CD14-positive monocyte (primary cell): Measurements from ENCODE around the gene LCMT2. TPM values are rescaled to one million over a fixed set of nuclear protein-coding genes. Genes with fewer than 3 reads are reported as not detected.

ENCODE experiments used
- DNase-seq, 3 donors: peaks; one replicate each; pipeline ENCODE4 v3.0.0-alpha.2; 2011 to 2022
- H2AFZ ChIP-seq: 2 replicates; pipeline ENCODE4 v1.6.0; 2012; ENCODE audit warnings: mild to moderate bottlenecking, low read depth, low read length, inconsistent platforms; ENCODE audit not compliant: insufficient read depth, poor library complexity, severe bottlenecking
- H3K27ac ChIP-seq, 2 donors: 1 replicate in 1 of 2; 2 replicates in 1 of 2; pipeline ENCODE4 v1.5.1; 2012 to 2013; ENCODE audit warnings: low read length in 2 of 2, control low read depth in 1 of 2, inconsistent platforms in 1 of 2, low read depth in 1 of 2, mild to moderate bottlenecking in 1 of 2
- H3K27me3 ChIP-seq, 2 donors: one replicate each; pipeline versions ENCODE4 v1.6.0 to v1.6.1; 2011 to 2013; ENCODE audit warnings: low read length in 2 of 2; ENCODE audit not compliant: control insufficient read depth in 2 of 2, insufficient read depth in 2 of 2
- H3K36me3 ChIP-seq, 2 donors: replicated peaks in 1 of 2; 1 replicate in 1 of 2; 2 replicates in 1 of 2; pipeline versions ENCODE4 v1.5.1 to v1.6.1; 2012 to 2013; ENCODE audit warnings: low read length in 2 of 2, control low read depth in 1 of 2, inconsistent platforms in 1 of 2, mild to moderate bottlenecking in 1 of 2; ENCODE audit not compliant: insufficient read depth in 2 of 2, control insufficient read depth in 1 of 2
- H3K4me1 ChIP-seq, 2 donors: 1 replicate in 1 of 2; 2 replicates in 1 of 2; pipeline versions ENCODE4 v1.5.1 to v1.6.1; 2012 to 2013; ENCODE audit warnings: low read length in 2 of 2, control low read depth in 1 of 2, inconsistent platforms in 1 of 2, mild to moderate bottlenecking in 1 of 2, moderate library complexity in 1 of 2; ENCODE audit not compliant: insufficient read depth in 2 of 2, control insufficient read depth in 1 of 2
- H3K4me2 ChIP-seq: replicated peaks from 2 replicates; pipeline ENCODE3; 2012; ENCODE audit warnings: low read length, moderate library complexity, mild to moderate bottlenecking; ENCODE audit not compliant: poor library complexity, severe bottlenecking; ENCODE audit errors: extremely low read depth
- H3K4me3 ChIP-seq, 3 experiments: fragments of 200-600 bp in 1 of 3; sonication (generic) in 1 of 3; replicated peaks in 1 of 3; 1 replicate in 2 of 3; 2 replicates in 1 of 3; pipeline ENCODE4 v1.5.1; 2011 to 2013; ENCODE audit warnings: low read length in 3 of 3, mild to moderate bottlenecking in 3 of 3, control low read depth in 2 of 3, low read depth in 2 of 3, inconsistent platforms in 1 of 3, moderate library complexity in 1 of 3
- H3K79me2 ChIP-seq: 2 replicates; pipeline ENCODE4 v1.6.0; 2012; ENCODE audit warnings: mild to moderate bottlenecking, control low read depth, inconsistent platforms, low read length, moderate library complexity; ENCODE audit not compliant: insufficient read depth
- H3K9ac ChIP-seq: 2 replicates; pipeline ENCODE4 v1.6.0; 2017; ENCODE audit warnings: low read length, mild to moderate bottlenecking; ENCODE audit not compliant: insufficient read depth, poor library complexity, severe bottlenecking
- H3K9me3 ChIP-seq, 2 donors: replicated peaks in 1 of 2; 1 replicate in 1 of 2; 2 replicates in 1 of 2; pipeline versions ENCODE4 v1.5.1 to v1.6.1; 2012 to 2013; ENCODE audit warnings: low read length in 2 of 2, control low read depth in 1 of 2; ENCODE audit not compliant: control insufficient read depth in 1 of 2, insufficient read depth in 1 of 2
- H4K20me1 ChIP-seq: 2 replicates; pipeline ENCODE4 v1.6.0; 2012; ENCODE audit warnings: mild to moderate bottlenecking, low read length, control low read depth, moderate library complexity; ENCODE audit not compliant: insufficient read depth
- H3K27ac Mint-ChIP-seq, 7 donors: one replicate each; pipeline ENCODE4 v1.8.0; 2020; ENCODE audit warnings: mild to moderate bottlenecking in 7 of 7, mixed read lengths in 7 of 7, moderate library complexity in 6 of 7, inconsistent platforms in 2 of 7
- H3K27me3 Mint-ChIP-seq, 3 donors: one replicate each; pipeline ENCODE4 v1.8.0; 2021 to 2022; ENCODE audit warnings: low read depth in 3 of 3, mild to moderate bottlenecking in 3 of 3, mixed read lengths in 3 of 3, moderate library complexity in 3 of 3, inconsistent platforms in 1 of 3
- H3K36me3 Mint-ChIP-seq, 2 donors: one replicate each; pipeline ENCODE4 v1.8.0; 2020; ENCODE audit warnings: mixed read lengths in 2 of 2, inconsistent platforms in 1 of 2, mild to moderate bottlenecking in 1 of 2
- H3K4me1 Mint-ChIP-seq: one replicate; pipeline ENCODE4 v1.8.0; 2020; ENCODE audit warnings: mild to moderate bottlenecking, mixed read lengths
- H3K4me3 Mint-ChIP-seq, 2 donors: one replicate each; pipeline ENCODE4 v1.8.0; 2020; ENCODE audit warnings: mild to moderate bottlenecking in 2 of 2, mixed read lengths in 2 of 2, moderate library complexity in 1 of 2
- H3K9me3 Mint-ChIP-seq, 7 donors: one replicate each; pipeline ENCODE4 v1.8.0; 2020 to 2022; ENCODE audit warnings: mixed read lengths in 7 of 7, mild to moderate bottlenecking in 6 of 7, moderate library complexity in 6 of 7, inconsistent platforms in 2 of 7
- CTCF ChIP-seq: fragments of 200-600 bp; IDR thresholded peaks from one replicate; pipeline ENCODE4 v1.8.0; 2022; ENCODE audit warnings: antibody characterized with exemption, mild to moderate bottlenecking
- WGBS: methylation state at CpG from one replicate; pipeline ENCODE4 v1.1.5; 2013; ENCODE audit warnings: missing lambda C conversion rate; ENCODE audit not compliant: insufficient coverage; 5-methylcytosine and 5-hydroxymethylcytosine counted together
- intact Hi-C, 2 donors: fragments of 100-400 bp; cut with micrococcal nuclease; formaldehyde crosslinking; loops; one replicate each; pipeline versions ENCODE4 v1.15.0 to v1.15.1; 2023
- polyA plus RNA-seq, 3 donors: library from polyadenylated mRNA; depleted of rRNA in 1 of 3; unstranded in 2 of 3; stranded (reverse) in 1 of 3; fragments of 300-500 nt in 2 of 3; fragments of >200 nt in 1 of 3; fragmentation: Illumina TruSeq in 2 of 3; gene quantifications; 1 replicate in 2 of 3; 2 replicates in 1 of 3; pipeline ENCODE4 v1.2.3, GENCODE V29; 2012 to 2021

Gene LCMT2
- polyA plus RNA-seq, 3 donors: 0.78 to 1.6 (median 1.4) TPM

GRCh38 chr15:43277901-43278300 is 52.5 kb downstream of the LCMT2 start:
- Mint-ChIP-seq H3K27me3 (peaks cover 4 to 5% (median 4%) of the 10 kb centered on the region in 3 donors), H3K27ac (no peak overlapping the region)
- H3K9me3 ChIP-seq: no peaks in the 10 kb centered on the region

GRCh38 chr15:43277231-43277823 is 53.0 kb downstream of the LCMT2 start:
- H3K27me3 Mint-ChIP-seq: peaks cover 4 to 5% (median 4%) of the 10 kb centered on the region in 3 donors

More at GRCh38 chr15:43277901-43278300, 52.5 kb downstream of the LCMT2 start:
- Histone ChIP-seq H3K4me1 (no peaks in the 10 kb centered on the region), H3K36me3 (no peaks in the 10 kb centered on the region), H3K79me2 (no peaks in the 10 kb centered on the region), H3K9ac (no peak overlapping the region), H2AFZ (no peak overlapping the region), H4K20me1 (no peaks in the 10 kb centered on the region), H3K4me3 (no peak overlapping the region), H3K27me3 (no peaks in the 10 kb centered on the region), H3K27ac (no peak overlapping the region), H3K4me2 (no peak overlapping the region)
- intact Hi-C loops: loop anchor here in 1 of 2 donors (10.0 kb wide), 1 partner anchor 573 kb away; no protein-coding TSS in a partner anchor
- no peak overlapping the region for H3K4me3 Mint-ChIP-seq
- no peaks in the 10 kb centered on the region for H3K4me1 Mint-ChIP-seq
- H3K9me3 Mint-ChIP-seq: no peaks in the 10 kb centered on the region
- no peak for DNase-seq
- no peak for TF ChIP-seq CTCF
- 94% methylated on average over 2 of the region's 4 CpGs for WGBS
- no peaks in the 10 kb centered on the region for H3K36me3 Mint-ChIP-seq

More at GRCh38 chr15:43277231-43277823, 53.0 kb downstream of the LCMT2 start:
- DNase-seq: no peak
- H3K4me3 Mint-ChIP-seq: no peak overlapping the region
- Histone ChIP-seq H3K9me3 (no peaks in the 10 kb centered on the region), H3K36me3 (no peaks in the 10 kb centered on the region), H3K79me2 (no peaks in the 10 kb centered on the region), H2AFZ (no peak overlapping the region), H3K27me3 (no peaks in the 10 kb centered on the region), H3K27ac (no peak overlapping the region), H3K4me1 (no peaks in the 10 kb centered on the region), H3K9ac (no peak overlapping the region), H3K4me2 (no peak overlapping the region), H3K4me3 (no peak overlapping the region), H4K20me1 (no peaks in the 10 kb centered on the region)
- no peak overlapping the region for H3K27ac Mint-ChIP-seq
- 91% methylated on average over 8 of the region's 10 CpGs for WGBS
- H3K9me3 Mint-ChIP-seq: peaks cover 0 to under 1% (median 0%) of the 10 kb centered on the region in 7 donors
- H3K4me1 Mint-ChIP-seq: no peaks in the 10 kb centered on the region
- no peak for TF ChIP-seq CTCF
- intact Hi-C loops: loop anchor here in 1 of 2 donors (10.0 kb wide), 1 partner anchor 573 kb away; no protein-coding TSS in a partner anchor
- no peaks in the 10 kb centered on the region for H3K36me3 Mint-ChIP-seq
